ENCODE results near the gene SHC4.
"Not testable (repeated sequence)": the region's sequence is repeated elsewhere in the genome, so short reads cannot be mapped to it uniquely, and the experiment has no call there.

Gene SHC4

GRCh38 chr15:48876057-48876456 lies 87.7 kb downstream of the SHC4 start:
- FAIRE-seq: no peak

DNA sequence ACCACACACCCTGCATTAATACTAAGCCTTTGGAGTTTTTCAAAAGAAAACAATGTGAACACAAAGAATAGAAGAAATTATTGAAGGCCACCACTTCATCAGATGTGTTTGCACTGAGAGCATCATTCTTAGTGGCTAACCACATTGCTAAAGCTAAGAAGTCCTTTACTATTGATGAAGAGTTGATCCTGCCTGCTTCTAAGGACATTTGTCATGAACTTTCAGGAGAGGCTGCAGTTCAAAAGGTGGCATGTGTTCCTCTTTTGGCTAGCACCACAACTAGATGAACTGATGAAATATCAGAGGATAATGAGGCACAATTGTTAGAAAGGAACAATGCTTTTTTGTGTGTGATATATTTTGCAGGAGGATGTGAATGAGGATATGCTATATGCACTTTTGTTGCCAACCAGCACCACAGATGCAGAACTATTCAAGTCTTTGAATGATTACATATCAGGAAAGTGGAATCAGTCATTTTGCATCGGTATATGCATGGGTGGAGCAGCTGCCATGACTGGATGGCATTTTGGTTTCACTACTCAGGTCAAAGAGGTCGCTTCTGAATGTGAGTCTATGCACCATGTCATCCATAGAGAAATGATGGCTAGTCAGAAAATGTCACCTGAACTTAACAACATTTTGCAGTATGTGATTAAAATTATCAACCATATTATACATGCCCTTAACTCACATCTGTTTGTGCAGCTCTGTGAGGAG lies 88.3 kb downstream of the SHC4 start:
- FAIRE-seq: no peak

DNA sequence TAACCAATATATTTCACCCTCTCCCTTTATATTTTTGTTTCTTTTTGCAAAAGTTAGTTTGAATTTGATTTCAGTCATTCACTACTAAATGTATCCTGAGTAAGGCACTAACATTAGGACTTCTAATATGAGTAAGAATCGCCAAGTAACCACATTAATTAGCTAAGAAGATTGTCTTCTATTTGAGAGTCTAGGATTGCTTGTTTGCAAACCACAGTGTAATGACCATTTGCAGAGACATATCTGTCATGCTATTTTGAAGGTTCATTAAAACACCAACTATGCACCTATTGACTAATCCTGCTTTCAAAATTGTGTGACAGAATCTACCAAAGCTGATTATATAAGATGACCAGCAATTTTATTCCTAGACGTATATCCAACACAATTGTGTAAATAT lies 91.1 kb downstream of the SHC4 start:
- no peak for FAIRE-seq

DNA sequence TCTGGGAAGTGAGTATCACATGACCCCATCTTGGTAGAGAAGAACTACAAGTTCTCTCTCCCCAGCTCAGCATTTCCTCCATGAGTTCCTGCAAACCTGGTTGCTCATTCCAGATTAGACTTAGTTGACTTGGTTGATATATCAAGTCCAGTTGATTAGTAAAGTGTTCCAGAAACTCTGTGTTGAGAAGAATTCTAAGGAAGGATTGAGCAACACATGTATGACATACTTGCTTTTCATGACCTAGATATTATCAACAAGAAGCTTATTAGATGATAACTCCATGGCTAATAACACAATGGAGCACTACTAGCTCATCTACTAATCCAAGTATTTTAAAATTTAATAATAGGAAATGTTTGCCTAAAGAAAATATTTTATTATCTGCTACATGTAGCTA lies 92.2 kb downstream of the SHC4 start:
- FAIRE-seq: no peak

DNA sequence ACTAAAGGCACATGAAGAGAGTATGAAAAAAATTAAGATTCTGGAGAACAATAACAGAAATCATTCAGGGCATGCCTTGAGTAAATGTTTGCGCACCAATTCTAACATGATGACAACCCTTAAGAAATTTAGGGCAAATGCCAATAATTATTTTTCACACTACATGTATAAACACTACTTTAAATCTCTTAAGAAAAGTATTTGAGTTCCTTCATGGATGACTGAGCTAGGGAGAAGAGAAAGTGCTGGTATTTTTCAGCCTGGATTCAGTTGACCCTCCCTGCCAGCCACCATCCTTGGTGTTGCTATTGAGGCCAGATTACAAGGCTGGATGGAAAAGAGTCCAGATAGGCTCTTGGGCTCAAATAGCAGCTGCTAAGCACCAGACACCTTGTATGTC lies 93.8 kb downstream of the SHC4 start:
- no peak for FAIRE-seq

DNA sequence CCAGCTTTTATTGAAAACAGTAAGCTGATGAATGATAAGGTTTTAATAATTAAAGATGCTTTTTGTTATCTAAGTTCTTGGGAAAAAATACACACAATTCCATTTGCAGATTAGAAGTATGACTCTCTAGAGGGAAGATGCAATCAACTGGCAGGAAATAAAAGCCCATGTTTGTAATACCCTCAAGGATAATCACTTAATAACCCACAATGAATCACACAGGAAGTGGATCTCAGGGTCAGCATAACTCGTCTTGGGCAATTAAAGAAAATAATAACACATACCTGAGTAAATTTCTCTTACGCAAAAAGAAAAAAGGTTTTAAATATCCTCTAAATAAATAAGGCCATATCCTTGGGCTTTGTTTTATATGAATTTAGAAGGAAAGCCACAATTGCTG lies 95.2 kb downstream of the SHC4 start:
- FAIRE-seq: no peak

DNA sequence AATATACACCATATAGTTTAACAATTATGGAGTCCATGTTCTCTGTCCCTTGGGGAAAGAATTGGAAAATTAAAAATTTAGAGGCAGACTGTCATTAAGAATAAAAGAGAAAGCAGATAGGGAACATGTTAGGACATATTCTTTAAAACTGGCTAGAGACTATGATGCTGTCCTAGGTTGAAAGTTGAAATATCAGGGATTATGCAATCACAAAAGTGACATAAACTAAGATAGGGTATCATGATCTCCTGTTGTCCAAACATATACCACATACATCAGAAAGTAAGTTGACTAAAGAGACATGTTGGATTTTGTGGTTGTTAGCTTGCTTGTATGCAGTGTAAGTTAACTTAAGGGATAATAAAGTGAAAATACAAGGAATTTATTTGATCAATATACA lies 95.7 kb downstream of the SHC4 start:
- FAIRE-seq: no peak

DNA sequence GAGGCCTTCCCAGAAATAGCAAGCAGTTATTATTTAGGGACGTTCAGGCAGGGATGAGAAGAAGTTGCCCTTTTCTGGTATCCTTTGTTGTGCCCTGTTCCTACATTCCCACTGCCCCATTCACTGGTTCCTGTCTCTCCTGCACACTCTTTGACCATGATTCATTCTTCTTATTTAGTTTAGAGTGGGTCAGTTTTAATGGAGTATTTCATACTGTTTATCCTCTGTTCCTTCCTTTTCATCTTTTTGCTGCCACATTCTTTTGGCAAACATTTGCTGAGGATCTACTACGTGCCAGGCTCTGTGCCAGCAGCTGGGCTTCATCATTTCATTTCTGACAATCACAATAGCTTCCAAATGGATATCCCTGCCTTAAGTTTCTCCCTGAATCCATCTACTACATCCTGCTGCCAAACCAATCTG lies 97.6 kb downstream of the SHC4 start:
- FAIRE-seq: no peak

- no peak for FAIRE-seq
Measured at GRCh38 chr15:48865370-48866079, 98.2 kb downstream of the SHC4 start.

DNA sequence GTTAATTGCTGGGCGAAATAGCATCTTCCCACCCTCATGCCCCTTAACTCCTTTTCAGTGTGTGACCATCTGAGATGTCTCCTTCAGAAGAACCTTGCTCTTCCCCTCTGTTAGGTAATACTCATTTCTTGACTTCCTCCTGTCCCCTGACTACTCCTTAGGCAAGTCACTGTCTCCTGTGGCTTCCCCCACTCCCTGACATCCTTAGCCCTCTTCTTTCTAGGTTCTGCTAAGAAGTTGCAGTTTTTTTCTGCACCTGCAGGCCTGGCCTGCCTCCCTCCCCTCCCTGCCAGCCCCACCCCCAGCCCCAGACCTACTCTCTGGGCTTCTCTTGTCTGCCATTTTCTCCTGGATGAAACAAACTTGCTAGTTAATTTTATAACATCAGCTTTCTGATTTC lies 101.0 kb downstream of the SHC4 start:
- no peak for FAIRE-seq

DNA sequence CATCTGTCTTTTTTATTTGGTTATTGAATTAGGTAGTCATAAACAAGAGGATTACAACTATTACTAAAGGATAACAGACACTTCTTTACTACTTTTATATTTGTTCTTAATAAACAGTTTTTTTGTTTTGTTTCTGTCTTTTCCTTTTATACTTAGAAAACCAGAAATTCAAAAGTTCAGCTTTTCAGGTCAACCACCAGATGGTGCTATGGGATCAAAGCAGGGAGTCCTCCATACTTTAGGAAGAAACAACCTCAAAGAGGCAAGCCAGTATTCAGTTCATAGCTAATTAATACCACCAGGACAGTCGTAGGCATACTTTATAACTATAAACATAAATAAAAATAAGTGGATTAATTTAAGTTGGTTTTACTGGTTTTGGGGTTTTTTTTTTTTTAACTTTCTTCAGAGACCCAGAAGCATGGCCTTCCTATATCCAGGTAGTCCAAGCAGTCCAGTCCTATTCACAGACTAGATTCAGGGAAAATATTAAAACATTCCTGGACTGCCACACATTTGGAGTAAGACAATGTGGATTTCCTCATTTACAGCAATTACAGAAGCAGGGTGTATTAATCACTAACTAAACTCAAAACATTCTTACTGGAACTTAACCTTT lies 101.8 kb downstream of the SHC4 start:
- peak; percentile 76 for FAIRE-seq

DNA sequence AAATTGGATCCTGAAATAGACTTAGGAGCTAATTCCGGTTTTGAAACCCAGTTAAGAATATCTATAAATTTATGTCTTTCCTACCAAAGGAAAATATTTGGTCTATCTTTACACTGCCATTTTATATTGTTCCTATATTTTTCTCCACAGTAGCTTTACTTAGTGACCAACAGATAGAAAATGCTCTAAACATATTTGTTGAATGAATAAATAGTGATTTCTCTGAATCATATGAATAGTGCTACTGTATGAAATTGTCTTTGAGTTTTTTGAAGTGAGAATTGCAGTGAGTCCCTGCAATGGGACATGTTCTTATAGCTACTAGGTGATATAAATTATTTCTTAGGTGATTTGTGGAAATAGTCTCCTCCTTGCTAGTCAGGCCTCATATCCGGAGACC lies 104.3 kb downstream of the SHC4 start:
- no peak for FAIRE-seq

- no peak for FAIRE-seq
Measured at GRCh38 chr15:48858401-48858800, 105.3 kb downstream of the SHC4 start.

GRCh38 chr15:48856942-48857341 lies 106.8 kb downstream of the SHC4 start:
- no peak for FAIRE-seq

DNA sequence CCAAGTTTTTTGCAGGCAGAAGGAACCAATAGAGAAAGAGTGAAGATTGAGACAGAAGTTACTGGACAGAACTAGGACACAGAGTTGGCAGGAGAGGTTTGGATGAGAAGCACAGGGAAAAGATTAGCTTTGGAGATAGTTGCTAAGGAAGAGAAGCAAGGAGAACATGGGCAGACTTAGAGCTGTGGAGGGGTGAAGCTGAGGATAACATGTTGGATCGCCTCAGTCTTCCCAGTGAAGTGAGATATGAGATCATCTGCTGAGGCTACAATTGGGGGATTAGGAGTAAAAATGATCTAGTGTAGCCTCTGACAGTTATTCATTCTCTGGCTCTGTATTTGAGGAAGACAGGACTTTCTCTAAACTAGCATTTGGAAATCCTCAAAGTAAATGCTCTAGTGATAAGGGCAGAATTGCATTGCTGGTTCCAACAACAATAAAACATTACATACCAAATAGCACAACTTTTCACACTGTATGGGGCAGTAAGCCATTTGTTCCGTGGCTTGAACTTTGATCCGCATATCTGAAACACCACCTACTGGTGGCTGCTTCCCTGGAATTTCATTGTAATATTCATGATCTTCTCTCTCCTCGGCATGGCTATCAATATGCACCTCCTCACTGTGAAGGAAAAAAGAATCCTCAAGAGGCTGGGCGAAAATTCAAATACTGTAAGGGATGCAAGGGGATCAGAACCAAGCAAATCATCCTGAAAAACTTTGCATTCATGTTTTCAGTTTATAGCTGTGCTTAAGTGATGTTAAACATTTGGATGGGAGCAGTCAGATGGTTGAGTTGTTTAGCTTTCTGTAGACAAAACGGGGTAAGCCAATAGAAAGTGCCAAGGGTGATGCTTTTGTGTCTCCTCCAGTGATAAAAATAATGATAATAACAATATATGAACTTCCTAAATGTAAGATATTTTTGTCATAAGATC lies 107.9 kb downstream of the SHC4 start:
- FAIRE-seq: no peak

GRCh38 chr15:48854434-48854833 lies 109.3 kb downstream of the SHC4 start:
- FAIRE-seq: not testable (repeated sequence)

DNA sequence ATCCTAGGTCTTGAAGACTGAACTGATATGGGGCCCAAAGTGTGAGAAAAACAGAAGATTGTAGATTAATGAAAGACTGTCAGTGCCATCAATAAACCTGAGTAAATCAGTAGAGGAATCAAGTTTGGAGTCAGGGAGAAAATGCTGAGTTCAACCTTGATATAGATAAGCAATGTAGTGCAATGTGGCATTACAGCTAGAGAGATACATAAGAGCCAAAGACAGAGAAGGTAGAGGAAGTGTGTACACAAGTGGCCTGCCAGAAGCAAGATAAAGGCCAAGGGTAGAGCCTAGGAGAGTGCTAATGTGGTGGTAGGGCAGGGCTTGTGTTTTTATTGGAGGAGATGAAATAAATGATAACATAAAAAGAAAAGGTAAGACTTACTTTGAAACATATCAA lies 111.8 kb downstream of the SHC4 start:
- no peak for FAIRE-seq

GRCh38 chr15:48850648-48851047 lies 113.1 kb downstream of the SHC4 start:
- FAIRE-seq: no peak

GRCh38 chr15:48845123-48845522 lies 118.6 kb downstream of the SHC4 start:
- no peak for FAIRE-seq

DNA sequence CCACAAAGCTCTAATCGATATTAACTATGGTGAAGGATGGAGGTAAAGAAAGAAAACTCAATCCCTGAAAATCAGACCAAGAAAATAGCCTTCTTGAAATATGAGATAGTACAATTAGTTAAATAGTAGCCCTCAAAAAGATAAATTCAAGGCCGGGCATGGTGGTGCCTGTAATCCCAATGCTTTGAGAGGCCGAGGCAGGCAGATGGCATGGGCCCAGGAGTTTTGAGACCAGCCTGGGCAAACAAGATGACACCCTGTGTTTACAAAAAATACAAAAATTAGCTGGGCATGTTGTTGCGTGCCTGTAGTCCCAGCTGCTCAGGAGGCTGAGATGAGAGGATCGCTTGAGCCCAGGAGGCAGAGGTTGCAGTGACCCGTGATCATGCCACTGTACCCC lies 121.2 kb downstream of the SHC4 start:
- FAIRE-seq: no peak

DNA sequence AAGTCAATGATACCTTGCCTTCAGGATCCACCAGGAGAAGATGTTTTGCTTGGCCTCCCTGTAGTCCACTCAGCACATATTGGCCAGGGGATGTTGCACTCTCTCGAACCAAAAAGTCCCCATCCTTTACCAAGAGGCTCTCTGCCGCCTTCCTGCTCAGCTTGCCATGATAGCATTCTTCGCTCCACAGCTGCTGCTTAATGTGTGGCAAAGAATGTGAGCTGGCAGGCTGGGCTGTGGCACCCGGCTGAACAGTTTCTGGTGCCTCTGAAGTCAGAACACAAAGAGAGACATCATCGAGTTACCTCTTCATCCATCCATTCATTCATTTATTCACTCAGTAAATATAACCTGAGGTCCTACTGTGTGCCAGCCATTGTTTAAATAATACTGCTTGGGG lies 129.0 kb downstream of the SHC4 start:
- no peak for FAIRE-seq

GRCh38 chr15:48833526-48834239 lies 130.0 kb downstream of the SHC4 start:
- no peak for FAIRE-seq
